Measurements from ENCODE around the gene CCDC24. TPM values are rescaled to one million over a fixed set of nuclear protein-coding genes. Genes with fewer than 3 reads are reported as not detected.

The CCDC24 gene
- total RNA-seq, 1 donor from 2014 or later, result 1.5 TPM

DNA sequence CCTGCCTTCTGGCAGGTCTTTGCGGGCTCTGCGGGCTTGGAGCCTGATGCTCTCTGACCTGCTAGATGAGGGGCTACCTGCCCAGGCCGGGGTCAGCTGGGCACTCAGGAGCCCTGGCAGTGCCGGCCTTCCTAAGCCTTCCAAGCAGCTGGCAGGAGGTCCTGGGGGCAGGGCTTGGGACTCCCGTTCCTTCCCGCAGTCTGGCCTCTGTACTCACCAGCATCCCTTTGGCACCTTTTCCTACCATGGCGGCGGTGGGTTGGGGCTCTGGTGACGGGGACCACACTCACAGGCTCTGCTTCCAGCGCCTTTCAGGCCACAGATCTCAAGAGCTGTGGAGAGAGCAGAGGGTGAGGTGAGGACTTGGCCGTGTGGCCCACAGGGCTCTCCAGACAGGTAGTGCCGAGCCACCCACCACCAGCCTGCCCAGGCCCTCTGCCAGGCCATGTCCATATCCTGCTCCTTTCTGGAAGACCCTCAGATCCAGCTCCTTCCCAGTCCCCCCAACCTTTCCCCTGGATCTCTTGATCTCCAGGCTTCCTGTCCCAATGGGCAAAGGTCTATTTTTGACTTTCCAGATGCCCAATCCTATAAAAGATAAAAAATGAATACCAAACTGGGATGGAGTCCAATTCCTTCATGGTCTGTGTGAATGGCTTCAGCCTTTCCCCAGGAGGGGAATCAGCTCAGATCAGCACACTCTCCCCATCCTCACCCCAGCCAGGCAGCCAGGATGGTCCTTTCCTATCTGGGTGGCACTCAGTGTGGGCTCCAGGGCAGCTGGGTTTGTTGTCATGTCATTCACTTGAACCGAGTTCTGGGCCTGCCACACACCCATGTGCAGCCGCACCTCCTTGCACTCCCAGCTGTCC lies 32.9 kb downstream of the CCDC24 start:
- no peak for DNase-seq (ENCODE audit: low read depth)

GRCh38 chr1:44024903-44025525 lies 33.6 kb downstream of the CCDC24 start:
- DNase-seq (ENCODE audit: low read depth), result no peak

- no peak for DNase-seq (ENCODE audit: low read depth)
Measured at GRCh38 chr1:44025816-44026215, 34.4 kb downstream of the CCDC24 start.

- DNase-seq (ENCODE audit: low read depth), result no peak
Measured at GRCh38 chr1:44027320-44027719, 35.9 kb downstream of the CCDC24 start.

GRCh38 chr1:44029260-44029910 lies 38.0 kb downstream of the CCDC24 start:
- no peak for DNase-seq (ENCODE audit: low read depth)

- DNase-seq (ENCODE audit: low read depth), result peak; percentile 91
Measured at GRCh38 chr1:44029911-44030604, 38.7 kb downstream of the CCDC24 start.

- peak; percentile 65 for DNase-seq (ENCODE audit: low read depth)
Measured at GRCh38 chr1:44030605-44031251, 39.3 kb downstream of the CCDC24 start.

DNA sequence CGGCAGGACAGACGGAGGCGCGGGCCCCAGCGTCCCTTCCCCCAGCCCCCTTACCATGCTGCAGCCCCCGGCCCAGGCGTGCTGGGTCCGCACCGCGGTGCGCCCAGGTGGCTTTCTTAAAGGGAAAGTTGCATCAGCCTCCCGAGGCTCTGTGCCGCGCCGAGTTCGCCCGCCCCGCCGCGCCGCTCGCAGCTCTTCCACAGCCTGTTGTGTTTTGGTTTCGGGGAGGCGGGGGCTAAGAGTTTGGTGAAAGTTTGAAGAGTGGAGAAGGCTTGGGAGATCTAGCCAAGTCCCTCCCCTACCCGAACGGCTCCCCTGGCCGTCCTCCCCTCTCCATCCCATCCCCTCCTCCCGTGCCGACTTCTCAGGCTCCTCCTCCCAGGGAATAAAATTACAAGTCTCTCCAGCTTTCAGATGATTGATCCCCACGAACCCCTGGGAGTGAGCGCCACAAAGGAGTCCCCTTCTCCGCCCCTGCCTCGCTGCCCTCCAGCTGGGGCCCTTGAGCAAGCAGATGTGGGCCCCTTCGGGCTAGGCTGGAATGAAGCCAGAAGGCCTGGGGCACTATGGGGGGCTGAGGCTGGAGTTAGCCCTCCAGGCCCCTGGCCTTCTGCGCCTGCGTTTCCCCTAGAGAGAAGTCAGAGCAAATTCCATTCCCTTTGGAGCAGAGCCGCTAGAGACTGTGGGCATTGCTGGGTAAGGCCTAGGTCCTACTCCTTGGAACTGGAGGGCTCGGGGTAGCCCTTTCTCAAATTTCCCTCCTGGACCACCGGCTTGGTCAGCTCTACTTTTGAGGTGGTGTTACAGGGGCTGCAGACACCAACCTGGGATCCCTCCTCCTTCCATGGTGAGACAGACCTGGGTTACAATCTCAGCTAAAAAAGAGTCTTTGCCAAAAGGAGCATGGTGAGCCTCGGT lies 40.1 kb downstream of the CCDC24 start, which contains the start of gene SLC6A9:
Gene SLC6A9 (minus strand): TSS at position 211 of the 918 bp plus-strand sequence. CDS start 7,185 bp downstream, outside the sequence.
- peak; percentile 13 for DNase-seq (ENCODE audit: low read depth)

- DNase-seq (ENCODE audit: low read depth), result no peak
Measured at GRCh38 chr1:44032170-44032790, 40.9 kb downstream of the CCDC24 start.

DNA sequence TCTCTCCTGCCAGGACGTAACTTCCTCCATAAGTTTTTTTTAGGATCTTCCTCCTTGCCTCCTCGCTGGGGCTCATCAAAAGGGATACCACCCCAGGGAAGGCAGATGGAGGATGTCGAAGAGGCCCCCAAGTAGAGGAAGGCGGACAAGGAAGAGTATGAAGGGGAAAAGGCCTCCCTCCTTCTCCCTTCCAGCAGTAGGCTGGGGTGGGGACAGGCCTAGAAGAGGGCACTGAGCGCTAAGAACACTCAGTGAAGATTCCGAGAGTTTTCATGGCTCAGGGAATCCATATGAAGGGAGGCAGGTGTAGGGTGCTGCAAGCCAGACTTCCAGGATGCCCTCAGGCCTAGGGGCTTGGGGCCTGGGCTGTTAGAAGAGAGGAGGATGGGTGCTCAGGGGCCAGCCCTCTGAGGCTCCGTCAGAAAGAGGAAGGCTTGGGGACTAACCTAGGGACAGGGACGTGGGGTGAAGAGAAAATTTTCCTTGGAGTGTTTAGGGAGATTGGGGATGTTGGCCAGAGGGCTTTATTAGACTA lies 41.7 kb downstream of the CCDC24 start:
- no peak for DNase-seq (ENCODE audit: low read depth)

DNA sequence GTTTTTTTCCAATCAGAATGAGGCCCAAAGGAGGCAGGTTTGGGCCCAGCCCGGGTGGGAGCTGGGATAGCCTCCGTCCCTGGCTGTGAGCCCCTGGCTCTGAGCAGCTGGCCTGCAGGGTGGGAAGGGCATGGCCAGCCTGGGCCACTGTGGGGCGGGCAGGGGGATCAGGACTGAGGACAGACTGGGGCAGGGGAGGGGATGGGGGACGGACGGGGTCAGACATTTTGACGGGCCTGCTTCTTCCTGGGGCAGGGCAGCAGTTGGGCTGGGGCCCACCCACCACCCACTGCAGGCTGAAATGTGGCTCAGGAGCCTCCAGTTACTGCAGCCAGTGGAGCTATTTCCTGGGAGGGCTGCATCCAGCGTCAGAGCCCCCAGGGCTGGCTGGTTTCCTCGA lies 42.4 kb downstream of the CCDC24 start:
- DNase-seq (ENCODE audit: low read depth), result no peak

- DNase-seq (ENCODE audit: low read depth), result no peak
Measured at GRCh38 chr1:44034423-44034822, 43.0 kb downstream of the CCDC24 start.

DNA sequence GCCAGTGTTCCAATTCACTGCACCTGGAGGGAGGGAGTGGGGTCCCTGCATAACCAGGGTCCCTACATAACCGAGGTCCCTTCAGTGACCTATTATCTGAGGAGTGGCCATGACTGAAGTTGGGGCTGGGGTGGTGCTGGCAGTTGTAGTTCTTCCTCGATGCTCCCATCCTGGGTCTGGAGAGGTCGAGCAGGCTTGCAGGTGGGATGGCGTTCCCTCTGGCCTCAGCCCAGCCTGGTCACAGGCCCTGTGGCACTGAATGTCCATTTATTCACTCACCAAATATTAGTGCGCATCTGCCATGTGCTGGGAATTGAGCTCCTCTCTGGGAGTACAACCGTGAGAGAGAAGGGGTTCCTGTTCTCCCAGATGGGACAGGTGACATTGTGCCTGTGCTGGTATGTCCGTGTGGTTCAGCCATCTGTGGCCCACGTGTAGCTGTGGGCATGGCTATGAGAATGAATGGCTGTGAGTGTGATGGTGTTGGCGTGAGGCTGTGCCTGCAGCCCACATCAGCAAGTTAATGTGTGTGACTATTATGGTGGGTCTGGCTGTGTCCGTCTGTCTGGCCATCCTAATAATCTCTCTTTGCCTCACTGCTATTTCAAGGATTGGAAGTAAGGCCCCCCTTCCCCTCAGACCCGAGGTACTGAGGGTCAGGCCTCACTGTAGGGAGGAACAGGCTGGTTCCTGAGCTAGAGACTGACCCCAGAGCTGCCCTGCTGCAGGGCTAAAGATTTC lies 43.7 kb downstream of the CCDC24 start:
- no peak for DNase-seq (ENCODE audit: low read depth)

- peak; percentile 37 for DNase-seq (ENCODE audit: low read depth)
Measured at GRCh38 chr1:44035726-44036408, 44.5 kb downstream of the CCDC24 start.

DNA sequence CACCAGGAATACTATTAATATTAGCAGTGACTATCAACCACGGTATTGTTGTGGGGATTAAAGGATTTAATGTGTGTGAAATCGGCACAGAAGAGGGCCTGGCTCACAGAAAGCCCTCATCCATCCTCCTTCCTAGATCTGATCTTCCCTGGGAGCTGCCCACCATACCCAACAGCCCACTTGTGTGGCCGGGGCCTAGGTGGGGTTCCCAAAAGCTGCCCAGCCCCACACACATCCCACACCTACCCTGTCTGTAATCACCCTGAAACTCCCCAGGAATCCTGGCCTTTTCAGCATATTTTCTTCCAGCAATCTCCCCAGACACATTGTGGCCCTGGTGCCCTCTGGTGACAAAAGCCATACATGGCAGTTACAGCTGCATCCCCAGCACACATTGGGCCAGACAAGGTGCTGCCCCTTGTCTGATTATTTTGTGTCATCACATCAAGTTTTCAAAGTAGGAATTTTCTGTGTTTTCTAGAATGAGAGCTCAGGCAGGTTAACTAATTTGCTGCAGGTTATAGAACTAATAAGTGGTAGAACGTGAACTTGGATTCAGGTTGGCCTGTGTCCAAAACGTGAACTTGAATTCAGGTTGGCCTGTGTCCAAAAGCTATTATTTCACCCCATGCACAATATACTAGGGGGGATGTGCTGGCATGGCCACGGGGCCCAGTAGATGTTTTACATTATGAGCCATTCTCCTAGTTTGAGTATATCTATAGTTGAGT lies 45.2 kb downstream of the CCDC24 start:
- peak; percentile 70 for DNase-seq (ENCODE audit: low read depth)

GRCh38 chr1:44037154-44037553 lies 45.8 kb downstream of the CCDC24 start:
- DNase-seq (ENCODE audit: low read depth), result no peak
